HG02852 (cell line): Measurements from ENCODE around the gene OR7A10.

Source experiments
- ATAC-seq: cut with Tn5 transposase; IDR thresholded peaks from one replicate; pipeline ENCODE4 v1.9.1; 2021; ENCODE audit warnings: mild to moderate bottlenecking, moderate library complexity; ENCODE audit not compliant: unreplicated experiment

Gene OR7A10

GRCh38 chr19:14848822-14849221 lies at the start of gene OR7A10:
Gene OR7A10 (minus strand): TSS chr19:14848922. CDS start chr19:14841877, 7,045 bp downstream.
- no peak for ATAC-seq

- no peak for ATAC-seq
Measured at GRCh38 chr19:14890643-14891379, 42.1 kb upstream of the OR7A10 start.

- ATAC-seq, result no peak
Measured at GRCh38 chr19:14889994-14890642, 41.4 kb upstream of the OR7A10 start.

- ATAC-seq, result no peak
Measured at GRCh38 chr19:14886032-14886431, 37.3 kb upstream of the OR7A10 start, which contains the start of gene OR7A17. Gene OR7A17 (minus strand): TSS chr19:14886132. CDS start chr19:14881355, 4,777 bp downstream.

DNA sequence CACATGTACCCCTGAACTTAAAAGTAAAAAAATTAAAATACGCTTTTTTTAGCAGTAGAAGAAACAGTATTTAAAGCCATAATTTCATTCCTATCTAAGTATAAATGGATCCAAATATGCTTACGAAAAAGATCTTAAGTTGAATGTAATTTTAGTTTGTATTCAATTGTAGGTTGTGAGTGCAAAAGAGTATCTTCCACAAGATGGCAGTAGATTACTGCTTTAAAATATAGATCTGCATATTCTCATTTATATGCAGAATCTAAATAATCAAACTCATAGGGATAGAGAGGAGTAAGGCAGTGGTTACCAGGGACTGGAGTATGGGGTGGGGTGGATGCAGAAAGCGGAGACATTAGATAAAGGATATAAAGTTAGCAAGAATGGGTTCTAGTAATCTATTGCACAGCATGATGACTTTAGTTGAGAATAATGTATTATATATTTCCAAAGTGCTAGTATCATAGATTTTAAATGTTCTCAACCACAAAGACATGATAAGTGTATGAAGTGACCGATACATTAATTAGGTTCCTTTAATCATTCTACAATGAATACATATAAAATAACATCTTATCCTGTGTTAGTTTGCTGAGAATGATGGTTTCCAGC lies 23.0 kb upstream of the OR7A10 start:
- no peak for ATAC-seq

GRCh38 chr19:14868497-14868896 lies 19.8 kb upstream of the OR7A10 start:
- ATAC-seq, result no peak

GRCh38 chr19:14843578-14843977 lies 5.1 kb downstream of the OR7A10 start:
- no peak for ATAC-seq

- ATAC-seq, result no peak
Measured at GRCh38 chr19:14843169-14843568, 5.6 kb downstream of the OR7A10 start.

- no peak for ATAC-seq
Measured at GRCh38 chr19:14840206-14840605, 8.5 kb downstream of the OR7A10 start.

- no peak for ATAC-seq
Measured at GRCh38 chr19:14837391-14837790, 11.3 kb downstream of the OR7A10 start.

DNA sequence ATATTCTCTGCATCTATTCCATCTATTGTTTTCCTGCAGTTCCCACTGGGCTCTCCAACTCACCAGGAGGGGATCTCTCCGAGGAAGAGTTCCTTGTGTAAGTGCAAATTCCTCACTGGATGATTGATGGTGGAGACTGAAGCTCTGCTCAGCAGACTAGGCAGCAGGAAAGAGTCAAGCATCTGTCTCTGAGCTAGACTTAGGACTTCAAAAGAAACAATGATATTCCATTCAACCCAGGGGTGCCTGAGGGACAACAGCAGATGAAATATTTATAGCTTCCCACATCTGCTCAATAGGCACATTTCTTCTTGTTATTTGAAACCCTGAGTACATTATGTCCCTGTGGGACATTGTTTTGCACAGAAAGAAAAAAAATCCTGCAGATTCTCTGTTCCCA lies 13.7 kb downstream of the OR7A10 start, which contains the start of the genes OR7A5 and OR7C1:
Gene OR7A5 (minus strand): TSS at position 175 of the 400 bp plus-strand sequence. CDS start 6,944 bp downstream, outside the sequence.
Gene OR7C1 (minus strand): TSS at position 175 of the 400 bp plus-strand sequence. CDS start 35,049 bp downstream, outside the sequence.
- no peak for ATAC-seq

- ATAC-seq, result no peak
Measured at GRCh38 chr19:14830702-14831101, 18.0 kb downstream of the OR7A10 start.

- ATAC-seq, result no peak
Measured at GRCh38 chr19:14826006-14826405, 22.7 kb downstream of the OR7A10 start.

- ATAC-seq, result no peak
Measured at GRCh38 chr19:14821937-14822336, 26.8 kb downstream of the OR7A10 start.

- no peak for ATAC-seq
Measured at GRCh38 chr19:14818588-14818987, 30.1 kb downstream of the OR7A10 start.

DNA sequence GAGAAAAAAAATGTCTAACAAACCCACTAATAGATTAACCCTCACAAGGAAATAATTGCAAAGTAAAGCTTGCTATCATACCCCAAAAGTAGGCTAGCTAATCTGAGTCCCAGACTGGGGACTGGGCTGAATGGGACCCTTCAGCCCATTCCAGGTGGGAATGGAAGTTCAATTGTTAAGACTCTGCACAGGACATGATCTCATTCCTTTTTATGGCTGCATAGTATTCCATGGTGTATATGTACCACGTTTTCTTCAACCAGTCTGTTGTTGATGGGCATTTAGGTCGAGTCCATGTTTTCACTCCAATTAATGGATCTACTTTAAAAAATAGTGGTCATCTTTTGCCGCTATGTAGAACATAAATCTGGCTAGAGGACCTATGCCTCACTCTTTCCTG lies 31.7 kb downstream of the OR7A10 start:
- ATAC-seq, result no peak

DNA sequence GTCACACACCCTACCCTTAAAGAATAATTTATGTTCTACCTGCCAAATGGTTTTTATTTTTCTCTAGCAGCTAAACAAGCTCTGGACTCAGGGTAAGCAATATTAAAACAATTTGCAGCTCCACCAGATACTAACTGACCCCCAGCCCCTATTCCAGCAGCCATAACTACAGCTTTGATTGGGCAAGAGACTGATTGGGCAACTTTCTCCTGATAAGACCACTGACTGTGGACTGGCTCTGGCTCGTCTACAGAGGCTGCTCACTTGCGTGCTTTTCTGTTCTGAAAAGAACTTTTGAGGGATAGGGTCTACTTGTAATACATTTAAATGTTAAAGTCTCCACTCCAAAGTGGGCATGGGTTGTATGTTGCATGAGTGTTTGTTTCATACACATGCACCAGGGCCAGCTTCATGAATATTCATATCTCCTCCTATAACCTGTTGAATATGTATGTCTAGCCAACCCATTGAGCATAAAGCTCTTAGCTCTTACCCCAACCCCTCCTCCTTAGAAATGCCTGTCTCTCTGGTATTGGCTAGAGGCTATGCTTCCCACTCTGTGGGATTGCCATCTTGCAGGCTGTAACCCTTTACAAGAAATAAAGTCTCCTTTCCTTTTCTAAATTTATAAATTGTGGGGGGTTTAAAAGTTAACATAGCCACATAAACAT lies 33.6 kb downstream of the OR7A10 start:
- ATAC-seq, result no peak

GRCh38 chr19:14809272-14810057 lies 39.3 kb downstream of the OR7A10 start:
- no peak for ATAC-seq

- no peak for ATAC-seq
Measured at GRCh38 chr19:14804765-14805164, 44.0 kb downstream of the OR7A10 start.

- no peak for ATAC-seq
Measured at GRCh38 chr19:14798760-14799159, 50.0 kb downstream of the OR7A10 start.
